Astrocyte (in vitro differentiated cells and primary cell): ENCODE measurements around the gene MYO1F. TPM values are rescaled to one million over a fixed set of nuclear protein-coding genes. Genes with fewer than 3 reads are reported as not detected.

Experiments used
- DNase-seq: peaks from one replicate; pipeline ENCODE4 v3.0.0-alpha.2; 2010; ENCODE audit warnings: low read depth
- FAIRE-seq: peaks from 2 replicates; lab custom pipeline; 2011; peaks lifted over from hg19 to GRCh38; lab: Jason Lieb, UNC
- H2AFZ ChIP-seq: 2 replicates; pipeline ENCODE4 v1.6.0; 2012; ENCODE audit warnings: low read depth, low read length, inconsistent platforms
- H3K27ac ChIP-seq: 2 replicates; pipeline ENCODE4 v1.5.1; 2011; ENCODE audit warnings: low read depth, low read length, inconsistent platforms
- H3K27me3 ChIP-seq: 2 replicates; pipeline ENCODE4 v1.6.0; 2011; ENCODE audit warnings: low read length, inconsistent platforms; ENCODE audit not compliant: insufficient read depth
- H3K36me3 ChIP-seq: 2 replicates; pipeline ENCODE4 v1.5.1; 2011; ENCODE audit warnings: low read length, inconsistent platforms; ENCODE audit not compliant: insufficient read depth
- H3K4me1 ChIP-seq: 2 replicates; pipeline ENCODE4 v1.5.1; 2011; ENCODE audit warnings: low read length, inconsistent platforms; ENCODE audit not compliant: insufficient read depth
- H3K4me2 ChIP-seq: 2 replicates; pipeline ENCODE4 v1.6.0; 2012; ENCODE audit warnings: low read length, inconsistent platforms
- H3K4me3 ChIP-seq: 2 replicates; pipeline ENCODE4 v1.5.1; 2011; ENCODE audit warnings: low read depth, mild to moderate bottlenecking, low read length, inconsistent platforms; ENCODE audit not compliant: insufficient read depth
- H3K79me2 ChIP-seq: 2 replicates; pipeline ENCODE4 v1.6.0; 2012; ENCODE audit warnings: mild to moderate bottlenecking, low read length, inconsistent platforms; ENCODE audit not compliant: insufficient read depth
- H3K9ac ChIP-seq: 2 replicates; pipeline ENCODE4 v1.6.0; 2012; ENCODE audit warnings: mild to moderate bottlenecking, low read length, inconsistent platforms
- H3K9me3 ChIP-seq: 2 replicates; pipeline ENCODE4 v1.5.1; 2012; ENCODE audit warnings: low read depth, mild to moderate bottlenecking, low read length, inconsistent platforms; ENCODE audit not compliant: insufficient read depth
- H4K20me1 ChIP-seq: 2 replicates; pipeline ENCODE4 v1.6.0; 2012; ENCODE audit warnings: low read length, inconsistent platforms; ENCODE audit not compliant: insufficient read depth
- H3K27ac Mint-ChIP-seq: one replicate; pipeline ENCODE4 v1.8.0; 2021; ENCODE audit warnings: mild to moderate bottlenecking, mixed read lengths; ENCODE audit not compliant: unreplicated experiment
- H3K27me3 Mint-ChIP-seq: one replicate; pipeline ENCODE4 v1.8.0; 2021; ENCODE audit warnings: low read depth, mixed read lengths; ENCODE audit not compliant: unreplicated experiment
- H3K36me3 Mint-ChIP-seq: one replicate; pipeline ENCODE4 v1.8.0; 2021; ENCODE audit warnings: low read depth, mixed read lengths; ENCODE audit not compliant: unreplicated experiment
- H3K4me1 Mint-ChIP-seq: one replicate; pipeline ENCODE4 v1.8.0; 2021; ENCODE audit warnings: low read depth, mixed read lengths; ENCODE audit not compliant: unreplicated experiment
- H3K4me3 Mint-ChIP-seq: one replicate; pipeline ENCODE4 v1.8.0; 2021; ENCODE audit warnings: mild to moderate bottlenecking, moderate library complexity, mixed read lengths; ENCODE audit not compliant: unreplicated experiment
- H3K9me3 Mint-ChIP-seq: one replicate; pipeline ENCODE4 v1.8.0; 2021; ENCODE audit warnings: mild to moderate bottlenecking, mixed read lengths; ENCODE audit not compliant: unreplicated experiment
- CTCF ChIP-seq: IDR thresholded peaks from 2 replicates; pipeline ENCODE4 v1.5.1; 2011; ENCODE audit warnings: low read depth, mild to moderate bottlenecking, inconsistent platforms, low read length, moderate library complexity; ENCODE audit not compliant: insufficient read depth
- EZH2 ChIP-seq: IDR thresholded peaks from 2 replicates; pipeline ENCODE4 v1.6.1; 2012; ENCODE audit warnings: mild to moderate bottlenecking, low read length, inconsistent platforms; ENCODE audit not compliant: insufficient read depth
- total RNA-seq: library from RNA; stranded (reverse); gene quantifications from 2 replicates; pipeline ENCODE4 v1.2.1, GENCODE V29; 2021

The MYO1F gene
- total RNA-seq, 1 donor from 2014 or later, result 0.23 TPM

GRCh38 chr19:8614455-8614854, 37.2 kb upstream of the MYO1F start:
- Mint-ChIP-seq H3K36me3 (no peaks in the 10 kb centered on the region), H3K9me3 (no peaks in the 10 kb centered on the region), H3K4me1 (no peaks in the 10 kb centered on the region), H3K27ac (no peak overlapping the region), H3K27me3 (no peaks in the 10 kb centered on the region), H3K4me3 (no peak overlapping the region)
- Histone ChIP-seq H4K20me1 (no peaks in the 10 kb centered on the region), H3K27me3 (no peaks in the 10 kb centered on the region), H3K4me1 (peaks cover 18% of the 10 kb centered on the region), H3K27ac (no peak overlapping the region), H3K9me3 (no peaks in the 10 kb centered on the region), H3K4me3 (no peak overlapping the region), H3K79me2 (peaks cover 8% of the 10 kb centered on the region), H3K9ac (no peak overlapping the region), H3K36me3 (no peaks in the 10 kb centered on the region), H3K4me2 (no peak overlapping the region), H2AFZ (no peak overlapping the region)
- TF ChIP-seq CTCF, result no peak
- FAIRE-seq (no peak), DNase-seq (no peak)

GRCh38 chr19:8612807-8613171, 35.5 kb upstream of the MYO1F start:
- Mint-ChIP-seq H3K27ac (no peak overlapping the region), H3K36me3 (peaks cover 5% of the 10 kb centered on the region), H3K4me3 (no peak overlapping the region), H3K27me3 (no peaks in the 10 kb centered on the region), H3K9me3 (no peaks in the 10 kb centered on the region), H3K4me1 (peaks cover 9% of the 10 kb centered on the region)
- Histone ChIP-seq H3K4me3 (no peak overlapping the region), H4K20me1 (peaks cover 12% of the 10 kb centered on the region), H2AFZ (no peak overlapping the region), H3K27ac (no peak overlapping the region), H3K79me2 (peaks cover 23% of the 10 kb centered on the region), H3K4me1 (peaks cover 31% of the 10 kb centered on the region), H3K4me2 (no peak overlapping the region), H3K9ac (no peak overlapping the region), H3K36me3 (no peaks in the 10 kb centered on the region), H3K27me3 (no peaks in the 10 kb centered on the region), H3K9me3 (no peaks in the 10 kb centered on the region)
- DNase-seq, result no peak
- no peak for FAIRE-seq
- no peak for TF ChIP-seq CTCF

DNA sequence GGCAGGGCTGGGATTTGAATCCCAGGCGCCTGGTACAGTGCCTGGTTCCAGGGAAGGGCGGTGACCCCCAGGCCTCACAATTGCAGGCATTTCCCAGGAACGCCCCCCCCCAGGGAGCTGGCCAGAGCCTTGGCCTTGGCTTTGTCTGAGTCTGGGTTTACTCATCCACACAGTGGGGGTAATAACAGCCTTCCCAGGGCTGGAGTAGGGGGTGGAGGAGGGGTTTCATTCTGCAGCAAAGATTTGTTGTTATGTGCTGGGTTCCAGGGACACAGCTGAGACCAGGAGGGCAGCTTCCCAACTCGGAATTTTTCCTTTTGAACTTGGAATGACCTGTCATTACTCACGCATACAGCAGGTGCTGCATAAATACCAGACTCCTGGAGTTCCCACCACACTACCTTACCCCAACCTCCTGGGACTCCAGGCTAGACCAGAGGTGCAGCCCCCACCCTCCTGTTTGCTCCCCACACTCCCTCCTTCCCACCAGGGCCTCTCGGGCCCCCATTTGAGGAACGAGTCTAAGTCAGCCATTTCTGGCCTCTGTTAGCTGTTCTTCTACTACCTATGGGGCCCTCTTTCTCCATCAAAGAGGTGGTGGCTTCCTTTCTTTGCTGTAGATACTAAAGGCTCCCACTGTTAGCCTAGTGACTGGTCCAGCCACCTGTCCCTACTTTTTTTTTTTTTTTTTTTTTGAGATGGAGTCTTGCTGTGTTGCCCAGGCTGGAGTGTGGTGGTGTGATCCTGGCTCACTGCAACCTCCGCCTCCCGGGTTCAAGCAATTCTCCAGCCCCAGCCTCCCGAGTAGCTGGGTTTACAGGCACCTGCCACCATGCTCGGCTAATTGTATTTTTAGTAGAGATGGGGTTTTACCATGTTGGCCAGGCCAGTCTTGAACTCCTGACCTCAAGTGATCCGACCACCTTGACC, 34.9 kb upstream of the MYO1F start:
- H3K27ac Mint-ChIP-seq, result peak overlapping the region; percentile 26
- H3K4me3 ChIP-seq, result no peak overlapping the region
- peak overlapping the region; percentile 44 for H3K4me2 ChIP-seq

More for the DNA sequence above, 34.9 kb upstream of the MYO1F start:
- Mint-ChIP-seq H3K9me3 (no peaks in the 10 kb centered on the region), H3K27me3 (no peaks in the 10 kb centered on the region), H3K4me3 (peak overlapping the region; percentile 74), H3K4me1 (peaks cover 11% of the 10 kb centered on the region), H3K36me3 (peaks cover 9% of the 10 kb centered on the region)
- H3K27me3 ChIP-seq, result no peaks in the 10 kb centered on the region
- peak; percentile 13 for FAIRE-seq
- H3K79me2 ChIP-seq, result peaks cover 26% of the 10 kb centered on the region
- no peak overlapping the region for H2AFZ ChIP-seq
- TF ChIP-seq EZH2 (no peak), CTCF (no peak)
- DNase-seq, result peak; percentile 93
- H3K36me3 ChIP-seq, result no peaks in the 10 kb centered on the region
- no peaks in the 10 kb centered on the region for H3K9me3 ChIP-seq
- H4K20me1 ChIP-seq, result peaks cover 17% of the 10 kb centered on the region
- H3K27ac ChIP-seq, result peak overlapping the region; percentile 85
- H3K9ac ChIP-seq, result peak overlapping the region; percentile 52
- peaks cover 36% of the 10 kb centered on the region for H3K4me1 ChIP-seq
